Measurements from ENCODE around the gene CAMK1D. TPM values are rescaled to one million over a fixed set of nuclear protein-coding genes. Genes with fewer than 3 reads are reported as not detected.

The CAMK1D gene
- total RNA-seq, 1 experiment from 2014 or later, result 6.0 TPM

DNA sequence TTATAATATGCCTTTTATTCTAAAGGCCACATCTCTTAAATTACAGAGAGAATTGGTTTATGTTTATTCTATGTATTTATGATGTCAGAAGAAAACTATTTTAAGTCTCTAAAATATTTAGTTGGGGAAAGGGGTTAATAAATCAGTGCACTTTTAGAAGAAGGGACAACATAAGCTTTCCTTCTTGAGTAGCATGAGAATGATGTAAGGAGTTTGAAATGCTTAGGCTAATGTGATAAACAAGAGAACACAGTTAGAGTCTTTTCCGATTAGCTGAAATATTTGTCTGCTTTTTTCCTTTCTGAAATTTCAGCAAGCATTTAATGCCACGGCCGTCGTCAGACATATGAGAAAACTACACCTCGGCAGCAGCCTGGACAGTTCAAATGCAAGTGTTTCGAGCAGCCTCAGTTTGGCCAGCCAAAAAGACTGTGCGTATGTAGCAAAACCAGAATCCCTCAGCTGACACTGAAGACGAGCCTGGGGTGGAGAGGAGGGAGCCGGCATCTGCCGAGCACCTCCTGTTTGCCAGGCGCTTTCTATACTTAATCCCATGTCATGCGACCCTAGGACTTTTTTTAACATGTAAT lies 476.0 kb downstream of the CAMK1D start:
- POLR2A ChIA-PET (ENCODE audit: unreplicated experiment), result interaction anchor here (0.7 kb wide), 1 partner anchor 36 kb away, joined by 4 read pairs; no protein-coding TSS in a partner anchor
- intact Hi-C loops (cut with micrococcal nuclease; ENCODE audit: unreplicated experiment), result no loop called here

DNA sequence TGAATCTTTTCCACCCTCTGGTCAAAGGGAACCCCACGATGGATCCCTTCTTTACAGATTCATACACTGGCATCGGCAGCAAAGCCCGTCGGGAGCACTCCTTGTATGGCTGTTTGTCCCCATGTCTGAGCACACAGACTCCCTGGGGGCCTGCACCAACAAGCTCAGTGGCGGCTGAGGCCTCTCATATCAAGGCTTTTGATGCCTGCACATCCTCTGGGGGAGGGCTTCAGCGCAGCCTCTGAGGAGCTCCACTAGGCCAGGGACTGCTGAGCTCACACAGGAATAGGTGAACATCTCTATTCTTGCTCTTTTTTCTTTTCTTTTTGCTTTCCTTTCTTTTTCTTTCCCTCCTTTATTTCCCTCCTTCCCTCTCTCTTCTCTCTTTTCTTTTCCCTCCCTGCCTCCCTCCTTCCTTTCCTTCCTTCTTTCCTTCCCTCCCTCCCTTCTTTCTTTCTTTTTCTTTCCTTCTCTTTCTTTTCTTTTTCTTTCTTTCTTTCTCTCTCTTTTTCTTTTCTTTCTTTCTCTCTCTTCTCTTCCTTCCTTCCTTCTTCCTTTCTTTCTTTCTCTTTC lies 477.5 kb downstream of the CAMK1D start:
- ChIA-PET POLR2A (ENCODE audit: unreplicated experiment) (no interaction called here), CTCF (no interaction called here)
- H3K36me3 ChIP-seq (ENCODE audit: low read depth), result no peaks in the 10 kb centered on the region
- H3F3A ChIP-seq (ENCODE audit: insufficient read depth, low read depth), result no peaks in the 10 kb centered on the region
- no peaks in the 10 kb centered on the region for H4K20me1 ChIP-seq (ENCODE audit: insufficient read depth)
- no peak overlapping the region for H3K27ac ChIP-seq
- H3K4me3 ChIP-seq, result no peak overlapping the region
- H3K9me3 ChIP-seq (ENCODE audit: insufficient read depth, low read depth), result no peaks in the 10 kb centered on the region
- H3K4me2 ChIP-seq, result no peak overlapping the region
- intact Hi-C loops (cut with micrococcal nuclease; ENCODE audit: unreplicated experiment), result no loop called here
- no peaks in the 10 kb centered on the region for H3K27me3 ChIP-seq (ENCODE audit: insufficient read depth, low read depth)
- H2AFZ ChIP-seq, result no peak overlapping the region
- no peak for DNase-seq
- H3K9me2 ChIP-seq (ENCODE audit: insufficient read depth), result no peaks in the 10 kb centered on the region
- TF ChIP-seq, protein P1, sequence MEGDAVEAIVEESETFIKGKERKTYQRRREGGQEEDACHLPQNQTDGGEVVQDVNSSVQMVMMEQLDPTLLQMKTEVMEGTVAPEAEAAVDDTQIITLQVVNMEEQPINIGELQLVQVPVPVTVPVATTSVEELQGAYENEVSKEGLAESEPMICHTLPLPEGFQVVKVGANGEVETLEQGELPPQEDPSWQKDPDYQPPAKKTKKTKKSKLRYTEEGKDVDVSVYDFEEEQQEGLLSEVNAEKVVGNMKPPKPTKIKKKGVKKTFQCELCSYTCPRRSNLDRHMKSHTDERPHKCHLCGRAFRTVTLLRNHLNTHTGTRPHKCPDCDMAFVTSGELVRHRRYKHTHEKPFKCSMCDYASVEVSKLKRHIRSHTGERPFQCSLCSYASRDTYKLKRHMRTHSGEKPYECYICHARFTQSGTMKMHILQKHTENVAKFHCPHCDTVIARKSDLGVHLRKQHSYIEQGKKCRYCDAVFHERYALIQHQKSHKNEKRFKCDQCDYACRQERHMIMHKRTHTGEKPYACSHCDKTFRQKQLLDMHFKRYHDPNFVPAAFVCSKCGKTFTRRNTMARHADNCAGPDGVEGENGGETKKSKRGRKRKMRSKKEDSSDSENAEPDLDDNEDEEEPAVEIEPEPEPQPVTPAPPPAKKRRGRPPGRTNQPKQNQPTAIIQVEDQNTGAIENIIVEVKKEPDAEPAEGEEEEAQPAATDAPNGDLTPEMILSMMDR (conservative IDR thresholded peaks at IDR 0.05), result no peak
- no peak for TF ChIP-seq EZH2 (IDR thresholded peaks at IDR 0.05; ENCODE audit: low read depth)
- H3K79me2 ChIP-seq (ENCODE audit: low read depth), result no peaks in the 10 kb centered on the region
- no TSS peak for BruUV-seq (replicated peaks)
- no peaks in the 10 kb centered on the region for H3K4me1 ChIP-seq (replicated peaks; ENCODE audit: insufficient read depth)

More for the DNA sequence above, 476.0 kb downstream of the CAMK1D start:
- BruUV-seq (replicated peaks), result no TSS peak
- Histone ChIP-seq H3K4me2 (no peak overlapping the region), H3K36me3 (ENCODE audit: low read depth) (no peaks in the 10 kb centered on the region), H4K20me1 (ENCODE audit: insufficient read depth) (no peaks in the 10 kb centered on the region), H3K79me2 (ENCODE audit: low read depth) (no peaks in the 10 kb centered on the region), H3K27ac (no peak overlapping the region), H2AFZ (no peak overlapping the region), H3F3A (ENCODE audit: insufficient read depth, low read depth) (no peaks in the 10 kb centered on the region), H3K4me3 (no peak overlapping the region), H3K27me3 (ENCODE audit: insufficient read depth, low read depth) (no peaks in the 10 kb centered on the region), H3K4me1 (replicated peaks; ENCODE audit: insufficient read depth) (no peaks in the 10 kb centered on the region), H3K9me2 (ENCODE audit: insufficient read depth) (no peaks in the 10 kb centered on the region), H3K9me3 (ENCODE audit: insufficient read depth, low read depth) (no peaks in the 10 kb centered on the region)
- CTCF ChIA-PET, result no interaction called here
- TF ChIP-seq, protein P1 (conservative IDR thresholded peaks at IDR 0.05), result no peak
- no peak for TF ChIP-seq EZH2 (IDR thresholded peaks at IDR 0.05; ENCODE audit: low read depth)
- no peak for DNase-seq

DNA sequence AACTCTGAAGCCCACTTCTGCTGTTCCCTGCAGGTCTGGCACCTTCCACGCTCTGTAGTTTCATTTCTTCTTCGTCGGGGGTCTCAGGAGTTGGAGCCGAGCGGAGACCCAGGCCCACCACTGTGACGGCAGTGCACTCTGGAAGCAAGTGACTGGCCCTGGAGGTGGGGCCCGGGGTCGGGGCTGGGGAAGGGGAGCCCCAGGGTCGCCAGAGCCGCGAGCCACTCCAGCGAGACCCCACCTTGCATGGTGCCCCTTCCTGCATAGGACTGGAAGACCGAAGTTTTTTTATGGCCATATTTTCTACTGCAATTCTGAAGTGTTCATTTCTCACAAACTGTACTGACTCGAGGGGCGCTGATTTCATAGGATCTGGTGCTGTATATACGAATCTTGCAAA lies 479.4 kb downstream of the CAMK1D start:
- no peak overlapping the region for H2AFZ ChIP-seq
- H3K4me1 ChIP-seq (replicated peaks; ENCODE audit: insufficient read depth), result no peaks in the 10 kb centered on the region
- no TSS peak for BruUV-seq (replicated peaks)
- no peaks in the 10 kb centered on the region for H3K36me3 ChIP-seq (ENCODE audit: low read depth)
- H3K9me3 ChIP-seq (ENCODE audit: insufficient read depth, low read depth), result no peaks in the 10 kb centered on the region
- DNase-seq, result no peak
- H3K4me3 ChIP-seq, result no peak overlapping the region
- intact Hi-C loops (cut with micrococcal nuclease; ENCODE audit: unreplicated experiment), result no loop called here
- H4K20me1 ChIP-seq (ENCODE audit: insufficient read depth), result no peaks in the 10 kb centered on the region
- TF ChIP-seq EZH2 (IDR thresholded peaks at IDR 0.05; ENCODE audit: low read depth), result no peak
- TF ChIP-seq, protein P1 (conservative IDR thresholded peaks at IDR 0.05), result no peak
- CTCF ChIA-PET, result no interaction called here
- no peaks in the 10 kb centered on the region for H3K9me2 ChIP-seq (ENCODE audit: insufficient read depth)
- no peaks in the 10 kb centered on the region for H3K79me2 ChIP-seq (ENCODE audit: low read depth)
- H3K27ac ChIP-seq, result no peak overlapping the region
- POLR2A ChIA-PET (ENCODE audit: unreplicated experiment), result no interaction called here
- no peaks in the 10 kb centered on the region for H3K27me3 ChIP-seq (ENCODE audit: insufficient read depth, low read depth)
- no peak overlapping the region for H3K4me2 ChIP-seq
- no peaks in the 10 kb centered on the region for H3F3A ChIP-seq (ENCODE audit: insufficient read depth, low read depth)

Measured in PC-9 (cell line).